NCI-H146 treated with DMSO at 0.1 percent for 48 hours (cell line): Measurements from ENCODE around the gene ANKRD52.
A peak's percentile ranks its signal among the peaks of the same experiment; 100 is the strongest.
"Not testable (repeated sequence)": the region's sequence is repeated elsewhere in the genome, so short reads cannot be mapped to it uniquely, and the experiment has no call there.

ENCODE experiments used
- DNase-seq: peaks from one replicate; lab custom pipeline; 2025; ENCODE audit not compliant: unreplicated experiment; lab: John Stamatoyannopoulos, UW

The ANKRD52 gene

DNA sequence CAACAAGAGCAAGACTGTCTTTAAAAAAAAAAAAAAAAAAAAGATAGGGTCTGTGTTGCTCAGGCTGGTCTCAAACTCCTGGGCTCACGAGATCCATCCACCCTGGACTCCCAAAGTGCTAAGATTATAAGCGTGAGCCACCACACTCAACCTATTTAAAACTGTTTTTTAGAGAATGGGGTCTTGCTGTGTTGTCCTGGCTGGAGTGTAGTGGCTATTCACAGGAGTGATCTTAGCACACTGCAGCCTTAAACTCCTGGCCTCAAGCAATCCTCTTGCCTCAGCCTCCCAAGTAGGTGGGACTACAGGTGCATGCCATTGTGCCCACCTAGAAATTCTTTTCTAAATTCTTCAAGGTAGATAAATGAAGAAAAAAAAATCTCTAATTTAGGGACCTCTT lies 16.1 kb upstream of the ANKRD52 start:
- no peak for DNase-seq

DNA sequence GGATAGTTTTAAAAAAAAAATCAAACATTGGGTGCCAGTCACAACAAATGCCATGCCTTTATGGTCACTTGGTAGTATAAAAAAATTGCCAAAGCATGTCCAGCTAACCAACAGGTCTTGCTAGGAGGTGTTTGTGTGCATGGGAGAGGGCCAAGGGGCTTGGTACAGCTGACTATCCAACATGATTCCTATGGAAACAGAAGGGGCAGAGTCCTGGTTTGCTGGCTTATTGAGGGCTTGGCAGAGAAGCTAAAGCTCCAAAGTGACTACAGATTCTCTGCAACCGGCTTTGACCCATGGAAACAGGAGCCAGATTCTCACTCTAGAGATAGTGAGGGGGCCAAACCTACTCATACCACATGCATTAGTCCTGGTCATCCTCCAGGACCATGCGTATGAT lies 14.3 kb upstream of the ANKRD52 start:
- DNase-seq: not testable (repeated sequence)

DNA sequence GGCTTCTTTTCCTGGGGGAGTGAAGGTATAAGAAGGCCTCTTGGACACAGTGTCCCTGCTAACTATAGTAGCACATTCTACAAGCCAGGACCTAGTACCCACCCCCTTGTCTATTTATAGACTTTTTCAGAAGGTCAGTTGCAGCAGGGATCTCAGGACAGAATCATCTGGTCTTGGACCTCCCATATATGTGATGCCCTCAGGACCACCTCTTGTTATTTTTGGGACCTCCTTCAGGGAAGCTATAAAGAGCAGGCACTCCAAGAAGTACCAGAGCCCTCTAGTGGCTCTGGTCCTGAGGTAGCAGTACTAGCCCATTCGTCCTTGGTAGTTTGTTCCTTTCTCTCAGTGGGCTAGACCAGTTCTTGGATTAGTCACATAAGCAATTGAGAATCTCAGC lies 12.8 kb upstream of the ANKRD52 start:
- no peak for DNase-seq

DNA sequence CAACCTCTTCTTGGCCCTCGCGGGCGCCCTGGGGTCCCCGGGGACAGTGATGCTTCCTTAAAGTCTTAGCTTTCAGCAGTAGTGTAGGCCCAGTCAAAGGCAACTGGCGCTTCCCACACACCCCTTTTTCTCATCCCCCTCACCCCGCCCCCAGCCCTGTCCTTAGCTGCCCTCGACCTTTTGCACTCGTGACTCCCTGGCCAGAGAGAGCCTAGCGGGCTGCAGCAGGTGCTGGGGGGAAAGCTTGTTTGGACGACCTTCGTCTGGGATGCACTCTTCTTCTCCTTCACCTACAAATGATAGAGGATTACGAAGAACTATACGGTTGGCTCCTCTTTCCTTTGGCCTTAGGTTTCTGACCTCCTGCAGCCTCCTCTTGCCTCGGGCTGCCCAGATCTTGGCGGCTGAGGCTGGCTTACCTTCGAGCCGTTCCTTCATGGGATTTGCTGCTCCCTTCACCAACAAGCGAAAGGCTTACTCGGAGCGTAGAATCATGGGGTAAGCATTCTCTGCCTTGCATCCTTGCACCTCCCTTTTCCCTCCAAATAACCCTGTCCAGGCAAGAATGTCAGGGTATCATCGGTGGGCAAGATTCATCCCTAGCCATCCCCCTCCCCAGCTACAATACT lies 9.4 kb upstream of the ANKRD52 start:
- no peak for DNase-seq

DNA sequence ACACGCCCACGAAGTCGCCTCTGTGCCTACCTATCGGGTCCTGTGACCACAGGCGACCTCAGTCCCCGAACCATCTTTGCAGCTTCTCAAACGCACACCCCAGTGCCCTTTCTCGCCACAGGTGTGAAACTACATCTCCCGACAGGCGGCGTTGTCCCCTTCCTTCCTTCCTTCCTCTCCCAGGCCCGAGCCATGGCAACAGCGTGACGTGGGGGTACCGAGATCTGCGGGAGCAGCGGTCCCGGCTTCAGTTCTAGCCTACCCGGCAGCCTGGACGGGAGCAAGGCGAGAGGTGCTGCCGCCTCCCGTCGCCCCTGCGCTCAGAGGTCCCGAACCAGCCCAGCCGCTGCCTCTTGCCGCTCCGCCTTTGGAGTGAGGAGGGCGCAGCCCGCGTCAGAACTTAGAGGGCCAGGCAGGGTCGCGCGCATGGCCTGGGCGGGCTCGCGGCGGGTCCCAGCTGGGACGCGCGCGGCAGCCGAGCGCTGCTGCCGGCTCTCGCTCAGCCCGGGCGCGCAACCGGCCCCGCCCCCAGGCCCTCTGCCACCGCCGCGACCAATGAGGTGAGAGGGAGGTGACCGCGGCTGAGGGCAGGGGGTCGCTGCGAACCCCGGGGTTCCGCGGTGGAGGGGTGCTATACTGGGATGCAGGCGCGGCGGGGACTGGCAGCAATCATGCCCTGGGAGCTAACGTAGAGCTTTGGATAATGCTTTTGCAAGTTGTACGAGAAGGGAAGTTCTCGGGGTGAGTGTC lies 8.7 kb upstream of the ANKRD52 start, which contains the start of gene COQ10A:
Gene COQ10A (plus strand): TSS at position 250 of the 750 bp plus-strand sequence. CDS start 177 bp downstream, at position 427.
- peak; percentile 90 for DNase-seq

DNA sequence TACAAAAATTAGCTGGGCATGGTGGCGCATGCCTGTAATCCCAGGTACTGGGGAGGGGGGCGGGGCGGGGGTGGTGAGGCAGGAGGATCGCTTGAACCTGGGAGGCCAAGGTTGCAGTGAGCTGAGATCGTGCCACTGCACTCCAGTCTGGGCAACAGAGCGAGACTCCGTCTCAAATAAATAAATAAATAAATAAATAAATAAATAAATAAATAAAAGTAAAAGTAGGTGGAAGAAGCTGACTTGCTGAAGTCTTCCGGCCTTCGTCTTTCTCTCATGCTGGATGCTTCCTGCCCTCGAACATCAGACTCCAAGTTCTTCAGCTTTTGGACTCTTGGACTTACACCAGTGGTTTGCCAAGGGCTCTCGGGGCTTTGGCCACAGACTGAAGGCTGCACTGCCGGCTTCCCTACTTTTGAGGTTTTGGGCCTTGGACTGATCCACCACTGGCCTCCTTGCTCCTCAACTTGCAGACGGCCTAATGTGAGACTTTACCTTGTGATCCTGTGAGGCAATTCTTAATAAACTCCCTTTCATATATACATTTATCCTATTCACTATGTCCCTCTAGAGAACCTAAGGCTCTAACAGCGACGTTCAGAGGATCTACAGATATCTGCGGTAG lies 8.0 kb upstream of the ANKRD52 start:
- not testable (repeated sequence) for DNase-seq

DNA sequence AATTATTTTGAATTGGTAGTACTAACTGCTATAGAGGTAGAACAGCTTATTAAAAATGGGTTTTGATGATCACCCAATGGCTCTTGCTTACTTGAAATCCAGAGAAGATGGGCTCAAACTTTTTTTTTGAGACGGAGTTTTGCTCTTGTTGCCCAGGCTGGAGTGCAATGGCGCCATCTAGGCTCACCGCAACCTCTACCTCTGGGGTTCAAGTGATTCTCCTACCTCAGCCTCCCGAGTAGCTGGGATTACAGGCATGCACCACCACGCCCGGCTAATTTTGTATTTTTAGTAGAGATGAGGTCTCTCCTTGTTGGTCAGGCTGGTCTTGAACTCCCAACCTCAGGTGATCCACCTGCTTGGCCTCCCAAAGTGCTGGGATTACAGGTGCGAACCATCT lies 4.8 kb upstream of the ANKRD52 start:
- DNase-seq: not testable (repeated sequence)

DNA sequence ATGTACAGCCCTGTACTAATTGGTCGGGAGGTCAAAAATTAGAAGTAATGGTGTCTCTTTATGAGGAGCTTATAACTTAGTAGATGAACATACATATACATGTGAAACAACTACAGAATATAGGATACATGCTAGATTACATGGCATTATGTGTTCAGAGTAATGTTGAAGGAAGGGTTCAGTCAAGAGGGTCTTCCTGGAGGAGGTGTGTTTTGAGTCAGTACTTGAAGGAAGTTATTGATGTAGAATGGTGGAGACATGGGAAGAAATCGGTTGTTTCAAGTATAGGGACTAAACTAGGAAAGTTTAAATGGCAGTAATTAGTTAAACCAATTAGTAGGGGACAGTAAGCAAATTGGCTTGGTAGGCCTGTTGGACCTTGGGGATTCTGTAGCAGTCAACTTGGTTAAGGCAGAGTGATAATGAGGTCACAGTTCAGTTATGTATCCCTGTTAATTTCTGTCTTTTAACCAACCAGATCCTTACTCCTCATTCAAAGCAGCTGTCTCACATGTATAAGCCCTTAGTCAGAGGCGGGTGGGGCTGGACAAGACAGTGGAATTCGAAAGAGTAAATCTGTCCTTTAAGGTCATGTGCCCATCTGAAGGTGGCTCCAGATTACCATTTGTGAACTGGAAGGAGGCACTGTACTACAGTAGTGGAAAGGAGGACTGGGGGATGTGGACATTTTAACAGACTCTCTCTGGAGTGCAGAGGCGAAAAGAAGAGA lies 3.5 kb upstream of the ANKRD52 start:
- DNase-seq: no peak

DNA sequence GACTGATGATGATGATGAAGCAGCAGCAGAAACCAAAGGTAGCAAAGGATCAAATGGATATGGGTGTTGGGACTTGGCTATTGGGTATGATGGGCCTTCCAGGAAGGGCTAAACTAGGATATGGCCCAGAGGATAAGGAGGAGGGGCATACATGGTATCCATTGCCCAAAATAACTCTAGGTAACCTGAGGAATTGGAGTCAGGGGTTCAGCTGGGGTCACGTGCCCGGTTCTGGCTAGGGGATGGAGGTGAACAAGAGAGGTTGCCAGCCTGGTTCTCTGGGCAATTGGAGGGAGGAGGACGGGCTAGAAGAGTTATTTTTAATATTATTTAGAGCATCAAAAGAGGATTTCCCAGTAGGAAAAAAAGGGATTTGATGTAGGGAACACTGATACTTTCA lies 2.7 kb upstream of the ANKRD52 start:
- DNase-seq: no peak

DNA sequence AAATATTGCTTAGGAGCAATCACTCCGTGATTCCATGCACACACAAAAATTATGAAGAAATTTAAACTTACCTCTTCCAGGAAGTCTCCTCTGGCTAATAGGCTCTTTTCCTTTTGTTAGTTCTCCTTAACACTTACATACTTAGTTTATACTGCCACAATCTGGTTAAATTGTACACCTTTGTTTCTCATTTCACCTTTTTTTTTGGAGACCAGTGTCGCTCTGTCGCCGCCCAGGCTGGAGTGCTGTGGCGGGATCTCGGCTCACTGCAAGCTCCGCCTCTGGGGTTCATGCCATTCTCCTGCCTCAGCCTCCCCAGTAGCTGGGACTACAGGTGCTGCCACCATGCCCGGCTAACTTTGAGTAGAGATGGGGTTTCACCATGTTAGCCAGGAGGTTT lies 2.2 kb upstream of the ANKRD52 start:
- DNase-seq: no peak

DNA sequence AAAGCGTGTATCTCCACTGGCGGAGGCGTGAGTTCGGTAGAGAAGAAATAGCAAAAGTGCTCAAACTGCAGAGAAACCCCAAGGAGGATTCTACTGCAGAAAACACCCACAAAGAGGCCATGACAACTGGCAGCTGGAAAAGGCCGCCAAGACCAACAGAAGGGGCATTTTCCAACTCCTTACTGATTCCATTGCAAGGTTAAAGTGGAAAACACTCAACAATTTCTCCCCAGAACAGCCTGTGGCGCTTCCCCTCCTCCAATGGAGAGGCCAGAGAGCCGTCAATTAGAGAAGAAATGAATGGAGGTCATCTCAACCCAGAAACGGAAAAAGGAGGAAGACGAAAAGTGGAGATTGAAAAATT lies 618 bp upstream of the ANKRD52 start:
- DNase-seq: no peak

DNA sequence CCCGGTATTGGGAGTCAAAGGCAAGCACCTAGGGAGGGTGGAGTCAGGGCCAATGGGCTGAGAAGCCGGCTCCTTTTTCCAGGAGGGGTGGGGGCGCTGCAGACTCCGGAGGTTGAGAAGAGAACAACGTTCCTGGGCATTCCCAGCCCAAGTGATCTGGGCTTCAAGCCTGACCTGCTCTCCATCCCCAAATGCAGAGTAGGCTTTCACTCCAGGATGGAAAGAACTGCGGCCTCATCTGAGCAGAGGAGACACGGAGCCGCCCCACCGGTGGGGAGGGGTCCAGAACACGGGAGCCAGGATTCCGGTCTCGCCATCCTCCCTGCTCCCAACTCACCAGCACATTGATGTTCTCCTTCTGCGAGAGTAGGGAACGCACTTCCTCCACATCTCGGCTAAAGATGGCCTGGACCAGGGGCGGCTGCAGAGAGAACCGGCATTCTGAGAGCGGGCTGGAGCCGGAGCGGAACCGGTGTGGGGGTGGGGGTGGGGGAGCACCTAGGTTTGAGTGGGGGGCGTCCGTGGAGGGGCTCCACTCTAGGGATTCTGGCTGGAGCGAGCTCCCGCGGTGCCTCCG lies 605 bp downstream of the ANKRD52 start:
- peak; percentile 25 for DNase-seq

DNA sequence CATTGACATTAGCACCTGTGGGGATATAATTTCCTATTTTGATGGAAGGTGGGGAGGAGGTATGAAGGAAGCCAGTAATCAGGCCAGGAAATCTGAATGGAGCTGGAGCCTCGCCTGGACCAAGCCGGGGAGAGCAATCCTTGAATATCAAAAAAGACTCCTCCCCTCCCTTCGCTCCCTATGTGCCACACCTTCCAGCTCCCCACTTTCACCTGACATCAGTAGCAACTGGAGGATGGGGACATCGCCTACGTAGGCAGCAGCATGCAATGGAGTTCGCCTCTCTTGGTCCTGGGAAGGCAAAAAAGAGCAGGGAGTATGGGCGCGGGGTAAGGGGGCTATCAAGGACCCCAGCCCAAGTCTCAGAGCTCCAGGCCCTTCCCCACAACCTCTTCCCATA lies 1.1 kb downstream of the ANKRD52 start:
- DNase-seq: no peak

DNA sequence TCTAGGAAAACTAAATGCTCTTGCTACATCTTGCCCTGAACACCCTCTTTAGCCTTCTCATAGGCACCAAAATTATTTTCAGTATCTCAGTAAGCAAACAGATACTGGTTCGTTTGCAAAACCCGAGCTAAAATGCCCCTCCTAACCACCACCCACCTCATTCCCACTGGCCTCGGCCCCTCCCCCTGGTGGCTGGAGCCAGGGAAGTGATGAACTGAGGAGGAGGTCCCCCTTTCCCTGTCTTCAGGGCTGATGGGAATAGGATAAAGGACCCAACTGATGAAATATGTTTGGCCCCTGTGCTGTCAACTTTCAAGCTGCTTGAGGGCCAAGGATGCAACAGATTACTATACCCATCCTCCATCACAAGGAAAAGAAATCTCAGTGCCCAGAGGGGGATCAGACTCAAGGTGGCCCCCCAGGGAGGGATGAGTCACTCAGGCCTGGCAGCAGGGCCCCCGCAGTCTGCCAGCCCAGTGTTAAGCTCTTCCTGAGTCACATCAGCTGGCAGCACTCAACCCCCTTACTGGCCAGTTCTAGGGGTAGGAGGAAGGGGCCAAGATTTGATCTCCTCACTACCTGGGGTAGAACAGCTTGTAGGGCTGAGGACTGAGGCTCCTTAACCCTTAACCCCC lies 1.7 kb downstream of the ANKRD52 start:
- DNase-seq: no peak

DNA sequence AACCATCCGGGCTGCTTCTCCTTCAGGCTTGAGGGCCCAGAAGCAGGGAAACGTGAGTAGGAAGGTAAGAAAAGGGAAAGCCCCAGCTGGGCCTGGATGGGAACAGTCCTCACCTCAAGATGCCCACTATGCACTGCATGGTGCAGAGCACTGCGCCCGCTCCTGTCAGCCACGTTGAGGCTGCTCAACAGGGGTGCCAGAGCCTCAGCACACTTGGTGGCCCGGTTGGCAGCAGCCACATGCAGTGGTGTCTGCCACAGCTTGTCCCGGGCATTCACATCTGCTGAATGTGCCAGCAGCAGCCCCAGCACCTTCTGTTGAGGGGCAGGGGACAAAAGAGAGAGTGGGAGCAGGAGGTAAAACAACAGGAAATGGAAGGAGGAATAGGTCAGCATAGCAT lies 2.5 kb downstream of the ANKRD52 start:
- no peak for DNase-seq

DNA sequence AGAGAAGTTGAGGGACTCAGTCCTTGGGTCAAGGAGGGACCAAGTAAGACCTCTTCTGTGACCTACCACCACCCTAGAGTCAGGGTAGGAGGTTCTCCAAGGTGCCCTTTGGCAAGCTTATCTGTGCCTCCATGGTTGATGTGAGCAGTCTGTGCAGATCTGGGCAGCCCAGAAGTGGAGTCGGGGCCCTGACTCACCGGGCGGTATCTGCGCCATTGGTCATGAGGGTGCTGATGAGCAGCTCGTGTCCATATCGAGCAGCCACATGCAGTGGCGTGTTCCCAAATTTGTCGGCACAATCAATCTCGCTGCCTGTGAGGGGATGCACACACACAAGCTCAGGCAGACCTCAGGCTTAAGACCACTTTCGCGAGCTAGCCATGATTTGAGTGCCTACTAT lies 5.1 kb downstream of the ANKRD52 start:
- no peak for DNase-seq

DNA sequence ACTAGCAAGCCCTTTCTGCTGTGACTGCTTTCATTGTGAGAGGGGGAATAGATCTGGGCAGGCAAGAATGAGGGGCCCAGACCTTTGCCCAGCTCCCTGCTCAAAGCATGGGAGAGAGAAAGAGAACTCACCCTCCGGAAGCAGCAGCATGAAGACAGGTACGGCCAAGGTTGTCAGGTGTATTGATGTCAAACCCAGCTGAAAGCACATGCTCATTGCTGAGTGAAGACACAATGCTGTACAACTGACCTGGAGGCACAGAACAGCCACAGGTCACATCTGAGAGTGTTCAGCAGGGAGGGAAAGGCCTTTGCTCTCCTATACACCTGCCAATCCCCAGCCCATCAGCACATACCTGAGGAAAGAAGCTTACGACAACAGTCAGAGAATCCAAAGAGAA lies 5.5 kb downstream of the ANKRD52 start:
- no peak for DNase-seq

DNA sequence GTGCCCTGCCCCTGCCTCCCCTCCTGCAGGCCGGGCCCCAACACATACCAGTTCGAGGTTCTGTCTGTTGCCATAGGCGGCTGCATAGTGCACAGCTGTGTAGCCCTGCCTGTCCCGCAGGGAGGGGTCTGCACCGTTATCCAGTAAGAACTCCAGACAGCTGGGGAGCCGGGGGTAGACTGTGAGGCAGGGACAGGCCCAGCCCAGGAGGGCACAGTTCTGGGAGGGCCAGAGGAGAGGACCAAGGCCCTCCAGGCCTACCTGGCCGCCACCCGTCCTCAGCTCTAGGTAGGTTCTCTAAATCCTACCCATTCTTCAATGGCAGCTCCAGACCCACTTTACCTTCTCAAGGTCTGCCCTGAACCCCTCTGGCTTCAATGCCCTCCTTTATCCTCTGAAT lies 9.5 kb downstream of the ANKRD52 start:
- no peak for DNase-seq

DNA sequence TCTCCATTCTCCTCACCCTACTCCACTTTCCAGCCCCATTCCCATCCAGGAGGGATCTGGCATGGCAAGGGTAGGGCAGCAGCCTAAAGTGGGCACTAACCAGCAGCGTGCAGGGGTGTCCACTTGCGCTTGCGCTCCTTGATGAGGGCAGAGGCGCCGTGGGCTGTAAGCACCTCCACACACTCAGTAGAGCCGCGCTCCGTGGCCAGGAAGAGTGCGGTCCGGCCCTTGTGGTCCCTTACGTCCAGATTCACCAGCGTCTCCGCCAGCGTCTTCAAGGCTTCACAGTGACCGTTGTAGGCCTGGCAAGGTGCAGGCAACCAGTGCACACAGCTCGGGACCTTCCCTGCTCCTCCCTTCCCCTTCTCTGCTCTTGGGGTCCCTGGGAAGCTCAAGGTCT lies 10.3 kb downstream of the ANKRD52 start:
- no peak for DNase-seq

DNA sequence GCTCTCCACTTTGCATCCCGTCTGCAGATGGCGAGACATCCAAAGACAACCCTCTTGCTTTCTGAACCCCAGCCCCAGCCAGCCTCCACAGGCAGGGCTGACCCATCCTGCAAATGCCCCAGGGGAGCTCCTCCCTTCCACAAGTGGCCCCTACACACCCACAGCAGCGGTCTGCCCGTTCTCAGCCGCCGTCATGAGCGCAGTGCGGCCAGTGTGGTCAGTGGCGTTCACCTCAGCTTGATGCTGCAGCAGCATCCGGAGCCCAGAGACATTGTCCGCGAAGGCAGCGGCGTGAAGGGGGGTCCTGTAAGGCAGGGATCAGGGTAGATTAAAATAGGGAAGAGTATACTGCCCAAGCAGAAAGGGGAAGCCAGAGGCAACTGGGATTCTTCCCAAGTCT lies 13.7 kb downstream of the ANKRD52 start:
- DNase-seq: no peak

DNA sequence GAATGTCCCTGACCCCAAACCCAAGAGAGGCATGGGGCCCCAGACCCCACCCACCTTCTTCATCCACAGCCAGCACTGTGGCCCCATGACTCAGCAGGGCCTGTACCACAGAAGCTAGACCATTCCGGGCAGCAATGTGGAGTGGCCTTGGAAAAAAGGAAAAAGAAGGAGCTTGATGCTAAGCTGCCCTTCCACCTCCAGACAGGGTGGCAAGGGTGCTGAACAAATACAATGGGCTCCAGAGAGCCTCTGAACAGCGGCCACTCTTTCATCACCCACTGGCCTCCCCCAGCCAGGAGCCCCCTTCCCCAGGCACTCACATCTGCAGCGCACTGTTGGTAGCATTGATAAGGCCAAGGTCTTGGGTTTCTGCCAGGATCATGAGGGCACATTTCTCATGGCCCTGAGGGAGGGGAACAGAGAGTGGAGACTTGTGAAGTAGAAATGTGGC lies 14.4 kb downstream of the ANKRD52 start:
- DNase-seq: no peak
